ENCODE measurements around the gene MAP2K2. TPM values are rescaled to one million over a fixed set of nuclear protein-coding genes. Genes with fewer than 3 reads are reported as not detected.

The MAP2K2 gene
- total and polyA plus RNA-seq, 4 donors: 63.6 to 181 (median 133) TPM

- Histone ChIP-seq H3K4me1 (ENCODE audit: control insufficient read depth in 5 of 5, insufficient read depth in 5 of 5, low read length in 5 of 5) (no peaks in the 10 kb centered on the region), H3K4me3 (no peak overlapping the region), H3K9ac (ENCODE audit: insufficient read depth in 1 of 2, low read length in 2 of 2) (no peak overlapping the region), H3K27ac (ENCODE audit: low read depth in 1 of 2, low read length in 1 of 2) (peak overlapping the region in 1 of 2 donors; percentile 65), H3K9me3 (ENCODE audit: control insufficient read depth in 4 of 4, insufficient read depth in 3 of 4, low read length in 3 of 4) (no peaks in the 10 kb centered on the region), H3K36me3 (ENCODE audit: control insufficient read depth in 4 of 4, insufficient read depth in 4 of 4, low read length in 4 of 4) (peaks cover 2 to 39% (median 9%) of the 10 kb centered on the region in 4 donors), H3K27me3 (ENCODE audit: control insufficient read depth in 3 of 3, insufficient read depth in 3 of 3, low read length in 2 of 3) (no peaks in the 10 kb centered on the region)
- 92 to 94% methylated on average over 50 to 52 of the region's 52 CpGs for WGBS, 2 donors
- DNase-seq: no peak
- TF ChIP-seq CTCF (IDR thresholded peaks at IDR 0.05; ENCODE audit: control extremely low read depth, extremely low read depth): no peak
- no peak for ATAC-seq (ENCODE audit: insufficient read depth, low FRiP score)
Observed at GRCh38 chr19:4090356-4091220, 33.3 kb downstream of the MAP2K2 start.

- peaks cover 2 to 35% (median 6%) of the 10 kb centered on the region in 4 donors for H3K36me3 ChIP-seq (ENCODE audit: control insufficient read depth in 4 of 4, insufficient read depth in 4 of 4, low read length in 4 of 4)
- peak overlapping the region in 1 of 2 donors; percentile 65 for H3K27ac ChIP-seq (ENCODE audit: low read depth in 1 of 2, low read length in 1 of 2)
- 77 to 90% methylated on average over 22 of the region's 22 CpGs for WGBS, 2 donors
- H3K4me1 ChIP-seq (ENCODE audit: control insufficient read depth in 5 of 5, insufficient read depth in 5 of 5, low read length in 5 of 5): no peaks in the 10 kb centered on the region
- ATAC-seq (ENCODE audit: insufficient read depth, low FRiP score) (no peak), DNase-seq (no peak)
- H3K4me3 ChIP-seq: no peak overlapping the region
- TF ChIP-seq CTCF (IDR thresholded peaks at IDR 0.05; ENCODE audit: control extremely low read depth, extremely low read depth): no peak
- H3K27me3 ChIP-seq (ENCODE audit: control insufficient read depth in 3 of 3, insufficient read depth in 3 of 3, low read length in 2 of 3): no peaks in the 10 kb centered on the region
- H3K9me3 ChIP-seq (ENCODE audit: control insufficient read depth in 4 of 4, insufficient read depth in 3 of 4, low read length in 3 of 4): no peaks in the 10 kb centered on the region
- no peak overlapping the region for H3K9ac ChIP-seq (ENCODE audit: insufficient read depth in 1 of 2, low read length in 2 of 2)
Observed at GRCh38 chr19:4089946-4090345, 34.0 kb downstream of the MAP2K2 start.

- TF ChIP-seq CTCF (IDR thresholded peaks at IDR 0.05; ENCODE audit: control extremely low read depth, extremely low read depth): no peak
- Histone ChIP-seq H3K36me3 (ENCODE audit: control insufficient read depth in 4 of 4, insufficient read depth in 4 of 4, low read length in 4 of 4) (peaks cover 2 to 30% (median 4%) of the 10 kb centered on the region in 4 donors), H3K9me3 (ENCODE audit: control insufficient read depth in 4 of 4, insufficient read depth in 3 of 4, low read length in 3 of 4) (no peaks in the 10 kb centered on the region), H3K4me3 (no peak overlapping the region), H3K27me3 (ENCODE audit: control insufficient read depth in 3 of 3, insufficient read depth in 3 of 3, low read length in 2 of 3) (no peaks in the 10 kb centered on the region), H3K4me1 (ENCODE audit: control insufficient read depth in 5 of 5, insufficient read depth in 5 of 5, low read length in 5 of 5) (peaks cover 0 to 2% (median 0%) of the 10 kb centered on the region in 5 donors), H3K9ac (ENCODE audit: insufficient read depth in 1 of 2, low read length in 2 of 2) (no peak overlapping the region), H3K27ac (ENCODE audit: low read depth in 1 of 2, low read length in 1 of 2) (peak overlapping the region in 1 of 2 donors; percentile 65)
- ATAC-seq (ENCODE audit: insufficient read depth, low FRiP score) (peak; percentile 74), DNase-seq (no peak)
- 25 to 68% methylated on average over 26 of the region's 26 CpGs for WGBS, 2 donors
Observed at GRCh38 chr19:4089400-4089908, 34.5 kb downstream of the MAP2K2 start.
